ENCODE results near the gene GPR17. TPM values are rescaled to one million over a fixed set of nuclear protein-coding genes. Genes with fewer than 3 reads are reported as not detected.
A peak's percentile ranks its signal among the peaks of the same experiment; 100 is the strongest.

The GPR17 gene
- total and polyA plus RNA-seq, 9 of the 15 experiments (the other 6 are each of a cell fraction or from before 2014, with no cell fraction given), result not detected

DNA sequence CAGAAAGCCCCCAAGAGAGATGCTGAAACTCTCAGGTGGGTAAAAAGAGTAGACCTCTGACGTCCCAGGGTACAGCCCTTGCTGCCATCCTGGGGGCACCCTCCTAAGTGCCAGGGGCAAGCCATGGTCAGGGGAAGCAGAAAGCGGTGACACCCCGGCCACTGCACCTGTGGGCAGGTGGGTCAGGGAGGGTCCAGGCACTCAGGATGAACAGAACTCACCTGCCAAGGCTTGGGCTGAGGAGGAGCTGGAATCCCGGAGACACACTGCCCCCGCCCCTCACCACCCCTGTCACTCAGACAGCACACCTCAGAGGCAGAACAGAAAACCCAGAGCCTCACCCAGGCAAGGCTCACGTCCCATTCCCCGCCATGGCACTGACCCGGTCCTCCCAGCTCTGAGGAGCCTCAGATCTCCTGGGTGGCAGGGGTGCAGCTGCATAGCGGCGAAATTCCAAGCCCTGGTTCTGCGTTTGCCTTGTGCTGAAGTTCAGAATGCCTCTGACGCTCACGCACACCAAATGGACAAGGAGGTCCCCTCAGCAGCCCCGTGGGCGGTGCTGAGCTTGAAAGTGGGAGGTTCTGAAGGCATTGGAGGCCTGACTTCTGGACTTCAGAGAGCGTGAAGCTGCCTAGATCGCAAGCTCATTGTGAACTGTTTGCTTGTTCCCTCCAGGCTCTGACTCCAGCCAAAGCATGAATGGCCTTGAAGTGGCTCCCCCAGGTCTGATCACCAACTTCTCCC lies 4.3 kb downstream of the GPR17 start:
- peaks cover 54 to 85% of the 10 kb centered on the region in 2 experiments for H3K27me3 ChIP-seq (ENCODE audit: control insufficient read depth in 2 of 2, insufficient read depth in 2 of 2, low read length in 2 of 2)
- H3K4me2 ChIP-seq (ENCODE audit: insufficient read depth, low read length), result no peak overlapping the region
- H3K36me3 ChIP-seq (ENCODE audit: control insufficient read depth, insufficient read depth, low read length), result no peaks in the 10 kb centered on the region
- peak; percentile 23 for FAIRE-seq
- no peak for ATAC-seq
- H3K4me3 ChIP-seq, result no peak overlapping the region
- DNase-seq (ENCODE audit: extremely low read depth in 1 of 4, low spot score in 3 of 4), result no peak
- no peaks in the 10 kb centered on the region for H3K9me3 ChIP-seq (replicated peaks; ENCODE audit: control insufficient read depth, insufficient read depth, low read depth, low read length)
- TF ChIP-seq ATF7 (IDR thresholded peaks at IDR 0.05), result 0 out of 2 replicates have a peak, but pooled peaks have one; percentile 1
- no peak for TF ChIP-seq ILK (tag; IDR thresholded peaks at IDR 0.05; ENCODE audit: borderline replicate concordance, low read depth)
- TF ChIP-seq, protein P1, sequence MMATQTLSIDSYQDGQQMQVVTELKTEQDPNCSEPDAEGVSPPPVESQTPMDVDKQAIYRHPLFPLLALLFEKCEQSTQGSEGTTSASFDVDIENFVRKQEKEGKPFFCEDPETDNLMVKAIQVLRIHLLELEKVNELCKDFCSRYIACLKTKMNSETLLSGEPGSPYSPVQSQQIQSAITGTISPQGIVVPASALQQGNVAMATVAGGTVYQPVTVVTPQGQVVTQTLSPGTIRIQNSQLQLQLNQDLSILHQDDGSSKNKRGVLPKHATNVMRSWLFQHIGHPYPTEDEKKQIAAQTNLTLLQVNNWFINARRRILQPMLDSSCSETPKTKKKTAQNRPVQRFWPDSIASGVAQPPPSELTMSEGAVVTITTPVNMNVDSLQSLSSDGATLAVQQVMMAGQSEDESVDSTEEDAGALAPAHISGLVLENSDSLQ (IDR thresholded peaks at IDR 0.05), result 0 out of 2 replicates have a peak, but pooled peaks have one; percentile 22
- H3K4me1 ChIP-seq (replicated peaks in 1 of 2; ENCODE audit: control insufficient read depth in 2 of 2, insufficient read depth in 2 of 2, low read length in 2 of 2), result peaks cover 0 to 45% of the 10 kb centered on the region in 2 experiments; a peak in 2 of 5 replicates
- no peak overlapping the region for H2AFZ ChIP-seq (ENCODE audit: low read depth, low read length)
- no peak overlapping the region for H3K9ac ChIP-seq (ENCODE audit: insufficient read depth in 1 of 2, low read depth in 2 of 2, low read length in 2 of 2)
- no peaks in the 10 kb centered on the region for H3K79me2 ChIP-seq (ENCODE audit: control insufficient read depth, insufficient read depth, low read length)
- ChIA-PET CTCF (ENCODE audit: low intra/inter-chr PET ratio) (interaction anchor here (0.6 to 1.8 kb wide), 5 partner anchors 57 to 176 kb away, joined by 3 to 8 read pairs (median 4); no protein-coding TSS in a partner anchor), POLR2A (interaction anchor here (0.6 to 1.3 kb wide), 5 partner anchors 10 to 36 kb away, joined by 3 to 6 read pairs (median 3); no protein-coding TSS in a partner anchor)
- BruUV-seq (replicated peaks), result no TSS peak
- H3K27ac ChIP-seq (ENCODE audit: extremely low read depth, low read depth, low read length), result no peak overlapping the region
- H4K20me1 ChIP-seq (replicated peaks; ENCODE audit: control insufficient read depth, insufficient read depth, low read length), result peaks cover 13% of the 10 kb centered on the region; the same call in 1 of the 2 replicates
- in situ Hi-C loops (cut with MboI), result no loop called here
- WGBS (ENCODE audit: insufficient coverage, low coverage, missing lambda C conversion rate), result 16% methylated on average over 17 of the region's 17 CpGs
- intact Hi-C loops (cut with micrococcal nuclease), result no loop called here
- H3K9me1 ChIP-seq (ENCODE audit: control insufficient read depth, insufficient read depth, low read length), result no peaks in the 10 kb centered on the region

Measured in K562 (cell line).